BE2C (cell line): ENCODE measurements around the gene NR2C1.

Source experiments
- DNase-seq: peaks from one replicate; pipeline ENCODE4 v3.0.0-alpha.2; 2020
- H3K27me3 ChIP-seq: fragments of 250-450 bp; sonication (Bioruptor Pico); 2 replicates; pipeline ENCODE4 v1.5.1; 2020; ENCODE audit warnings: mild to moderate bottlenecking
- H3K36me3 ChIP-seq: fragments of 250-450 bp; sonication (Bioruptor Pico); 2 replicates; pipeline ENCODE4 v1.5.1; 2020; ENCODE audit warnings: mild to moderate bottlenecking
- H3K4me1 ChIP-seq: fragments of 250-450 bp; sonication (Bioruptor Pico); 2 replicates; pipeline ENCODE4 v1.5.1; 2020
- H3K4me3 ChIP-seq: 2 replicates; pipeline ENCODE4 v1.5.1; 2011; ENCODE audit warnings: low read depth, low read length
- H3K9me3 ChIP-seq: fragments of 250-450 bp; sonication (Bioruptor Pico); 2 replicates; pipeline ENCODE4 v1.5.1; 2020
- CTCF ChIP-seq: IDR thresholded peaks from 2 replicates; pipeline ENCODE4 v1.5.1; 2012; ENCODE audit warnings: mild to moderate bottlenecking, low read depth, low read length

Gene NR2C1

GRCh38 chr12:95089462-95089861 lies 16.0 kb upstream of the NR2C1 start:
- TF ChIP-seq CTCF: no peak
- no peaks in the 10 kb centered on the region for H3K9me3 ChIP-seq
- no peak overlapping the region for H3K4me3 ChIP-seq
- H3K4me1 ChIP-seq: peaks cover 9% of the 10 kb centered on the region
- H3K27me3 ChIP-seq: no peaks in the 10 kb centered on the region
- no peak for DNase-seq
- peaks cover 7% of the 10 kb centered on the region for H3K36me3 ChIP-seq

GRCh38 chr12:95088379-95088778 lies 15.0 kb upstream of the NR2C1 start:
- Histone ChIP-seq H3K27me3 (no peaks in the 10 kb centered on the region), H3K36me3 (peaks cover 7% of the 10 kb centered on the region), H3K9me3 (no peaks in the 10 kb centered on the region), H3K4me3 (no peak overlapping the region), H3K4me1 (peaks cover 9% of the 10 kb centered on the region)
- no peak for TF ChIP-seq CTCF
- no peak for DNase-seq

- DNase-seq: no peak
- Histone ChIP-seq H3K27me3 (no peaks in the 10 kb centered on the region), H3K36me3 (peaks cover 7% of the 10 kb centered on the region), H3K4me1 (peaks cover 9% of the 10 kb centered on the region), H3K9me3 (no peaks in the 10 kb centered on the region), H3K4me3 (no peak overlapping the region)
- no peak for TF ChIP-seq CTCF
Measured at GRCh38 chr12:95085612-95086011, 12.2 kb upstream of the NR2C1 start.

GRCh38 chr12:95083938-95084337 lies 10.5 kb upstream of the NR2C1 start:
- no peaks in the 10 kb centered on the region for H3K9me3 ChIP-seq
- no peaks in the 10 kb centered on the region for H3K4me1 ChIP-seq
- H3K4me3 ChIP-seq: no peak overlapping the region
- H3K27me3 ChIP-seq: no peaks in the 10 kb centered on the region
- DNase-seq: no peak
- TF ChIP-seq CTCF: no peak
- H3K36me3 ChIP-seq: peaks cover under 1% of the 10 kb centered on the region

- Histone ChIP-seq H3K27me3 (no peaks in the 10 kb centered on the region), H3K9me3 (no peaks in the 10 kb centered on the region), H3K4me1 (no peaks in the 10 kb centered on the region), H3K36me3 (no peaks in the 10 kb centered on the region), H3K4me3 (no peak overlapping the region)
- DNase-seq: no peak
- no peak for TF ChIP-seq CTCF
Measured at GRCh38 chr12:95083471-95083870, 10.1 kb upstream of the NR2C1 start.

GRCh38 chr12:95077341-95077740 lies 3.9 kb upstream of the NR2C1 start:
- Histone ChIP-seq H3K4me1 (no peaks in the 10 kb centered on the region), H3K36me3 (no peaks in the 10 kb centered on the region), H3K4me3 (no peak overlapping the region), H3K27me3 (no peaks in the 10 kb centered on the region), H3K9me3 (no peaks in the 10 kb centered on the region)
- no peak for DNase-seq
- TF ChIP-seq CTCF: no peak
